ENCODE results near the gene ZNF653. TPM values are rescaled to one million over a fixed set of nuclear protein-coding genes. Genes with fewer than 3 reads are reported as not detected.
A peak's percentile ranks its signal among the peaks of the same experiment; 100 is the strongest.

ZNF653 gene
- total and polyA plus RNA-seq, 12 donors, result 2.3 to 7.8 (median 4.2) TPM

DNA sequence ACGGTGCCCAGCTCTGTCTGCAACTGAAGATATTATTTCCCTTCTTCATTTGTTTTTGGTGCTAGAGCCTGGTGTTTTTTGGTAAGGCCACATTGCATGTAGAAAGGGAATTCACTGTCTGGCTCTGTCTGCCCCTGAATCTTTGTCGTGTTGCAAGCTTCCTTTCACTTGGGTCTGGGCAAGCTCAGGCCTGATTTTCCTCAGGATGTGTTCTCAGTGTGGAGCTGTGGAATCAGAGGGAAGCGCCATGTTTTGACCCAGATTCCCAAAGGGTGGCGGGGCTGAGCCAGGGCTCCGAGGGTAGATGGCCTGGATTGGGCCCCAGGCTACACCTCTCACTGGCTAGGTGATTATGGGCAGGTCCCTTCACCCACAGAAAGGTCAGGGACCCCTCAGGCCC is 61.6 kb downstream of the ZNF653 start:
- Histone ChIP-seq H3K4me1 (peaks cover 0 to 15% (median 0%) of the 10 kb centered on the region in 9 donors), H3K36me3 (peaks cover 0 to 100% (median 54%) of the 10 kb centered on the region in 9 donors), H3K4me3 (no peak overlapping the region), H3K27me3 (no peaks in the 10 kb centered on the region), H3K27ac (peak overlapping the region in 6 of 10 donors; percentile 6 to 52 (median 26)), H3K9me3 (no peaks in the 10 kb centered on the region)
- DNase-seq (no peak), ATAC-seq (peak in 1 of 8 donors; percentile 17)
- intact Hi-C loops (cut with DNase I), result loop anchor here in 3 of 10 donors (5.0 to 10.0 kb wide), 2 partner anchors 149 to 152 kb away; partner anchors contain the start of gene TSPAN16 (in 2 of the 3)
- TF ChIP-seq CTCF (IDR thresholded peaks at IDR 0.05), result no peak
- WGBS, 2 donors, result 71 to 74% methylated on average over 5 of the region's 5 CpGs

GRCh38 chr19:11437955-11438354 is 67.7 kb downstream of the ZNF653 start:
- no peaks in the 10 kb centered on the region for H3K9me3 ChIP-seq
- no peak overlapping the region for H3K4me3 ChIP-seq
- H3K4me1 ChIP-seq, result peaks cover 8 to 23% (median 20%) of the 10 kb centered on the region in 9 donors
- intact Hi-C loops (cut with DNase I), result loop anchor here in 7 of 10 donors (5.0 to 10.0 kb wide), 4 partner anchors 53 to 146 kb away; partner anchors contain the start of genes EPOR (in 6 of the 7) and TSPAN16 (in 1 of the 7)
- H3K36me3 ChIP-seq, result peaks cover 0 to 67% (median 48%) of the 10 kb centered on the region in 9 donors
- TF ChIP-seq CTCF (IDR thresholded peaks at IDR 0.05), result no peak
- no peak overlapping the region for H3K27ac ChIP-seq
- ATAC-seq, result no peak
- no peak for DNase-seq
- whole genome bisulfite sequencing, 2 donors, result 93 to 97% methylated on average over 9 of the region's 9 CpGs
- H3K27me3 ChIP-seq, result no peaks in the 10 kb centered on the region

DNA sequence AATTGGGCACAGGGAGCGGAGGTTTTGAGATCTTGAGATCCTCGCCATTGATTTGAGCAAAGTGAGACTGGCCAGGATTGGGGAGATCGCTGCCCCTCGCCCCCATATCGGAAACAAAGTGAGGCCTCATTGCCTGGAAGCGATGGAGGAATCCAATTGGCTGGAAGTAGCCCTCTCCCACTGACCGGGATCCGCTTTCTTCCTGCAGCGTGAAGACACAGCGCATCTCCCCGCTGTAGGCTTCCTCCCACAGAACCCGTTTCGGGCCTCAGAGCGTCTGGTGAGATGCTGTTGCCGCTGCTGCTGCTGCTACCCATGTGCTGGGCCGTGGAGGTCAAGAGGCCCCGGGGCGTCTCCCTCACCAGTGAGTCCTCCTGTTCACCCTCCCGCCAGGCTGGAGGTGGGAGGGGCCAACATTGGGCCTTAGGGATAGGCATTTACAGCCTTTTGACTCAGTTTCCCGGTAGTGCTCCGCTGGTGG is 69.8 kb downstream of the ZNF653 start:
- WGBS, 2 donors, result 4% methylated on average over 21 of the region's 21 CpGs
- H3K27ac ChIP-seq, result peak overlapping the region in 9 of 10 donors; percentile 70 to 86 (median 78)
- intact Hi-C loops (cut with DNase I), result loop anchor here in 8 of 10 donors (1.0 to 10.0 kb wide), 6 partner anchors 46 to 144 kb away; partner anchors contain the start of genes EPOR (in 6 of the 8), SWSAP1 (in 1 of the 8) and TSPAN16 (in 1 of the 8)
- TF ChIP-seq CTCF (IDR thresholded peaks at IDR 0.05), result no peak
- no peaks in the 10 kb centered on the region for H3K27me3 ChIP-seq
- peaks cover 0 to 47% (median 29%) of the 10 kb centered on the region in 9 donors for H3K36me3 ChIP-seq
- H3K4me1 ChIP-seq, result peaks cover 8 to 23% (median 20%) of the 10 kb centered on the region in 9 donors
- H3K4me3 ChIP-seq, result peak overlapping the region; percentile 50 to 87 (median 78)
- no peak for DNase-seq
- no peak for ATAC-seq
- H3K9me3 ChIP-seq, result no peaks in the 10 kb centered on the region

DNA sequence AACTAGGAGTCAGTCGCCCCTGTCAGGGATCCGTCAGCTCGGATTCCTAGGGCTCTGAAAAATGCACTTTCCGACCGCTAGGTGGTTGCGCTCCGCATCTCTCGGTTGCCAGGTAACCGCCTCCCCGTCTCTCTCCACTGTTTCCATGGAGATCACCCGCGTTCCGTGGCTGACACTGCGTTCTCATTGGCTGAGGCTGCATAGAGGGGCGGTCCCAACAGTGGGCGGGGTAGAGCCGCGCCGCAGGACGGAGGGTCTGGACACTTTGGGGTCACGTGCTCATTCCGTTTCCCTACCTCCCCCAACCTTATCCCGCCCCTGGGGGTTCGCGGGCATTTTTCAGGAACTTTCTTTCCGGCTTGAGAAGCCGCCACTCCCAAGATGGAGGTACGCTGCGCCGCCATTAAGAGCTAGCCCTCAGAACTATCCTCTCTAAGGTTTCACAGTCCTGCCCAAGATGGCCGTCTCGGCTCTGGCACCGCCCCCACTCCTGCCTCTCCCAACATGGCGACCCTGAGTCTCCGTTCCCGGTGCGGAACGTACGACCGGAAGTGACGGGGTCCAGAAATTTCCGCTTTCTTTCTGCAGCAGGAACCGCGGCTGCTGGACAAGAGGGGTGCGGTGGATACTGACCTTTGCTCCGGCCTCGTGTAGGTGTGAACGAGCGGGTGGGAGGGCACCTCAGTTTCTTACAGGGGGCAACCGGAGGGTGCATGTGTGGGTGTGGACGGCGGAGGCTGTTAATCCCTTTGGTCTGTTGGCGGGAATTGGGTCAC is 70.4 kb downstream of the ZNF653 start, which contains the start of the genes ODAD3 and PRKCSH:
ODAD3 (minus strand) TSS at position 65 of the 776 bp plus-strand sequence. CDS start 105 bp downstream, outside the sequence.
PRKCSH (plus strand) TSS at position 579 of the 776 bp plus-strand sequence. CDS start 483 bp downstream, outside the sequence.
- DNase-seq (peak; percentile 98 to 99), ATAC-seq (peak; percentile 98 to 99 (median 98))
- 0% methylated on average over 53 of the region's 53 CpGs for WGBS, 2 donors
- peaks cover 0 to 40% (median 23%) of the 10 kb centered on the region in 9 donors for H3K36me3 ChIP-seq
- H3K27ac ChIP-seq, result peak within 1 kb of the TSS; percentile 53 to 86 (median 80)
- peak within 1 kb of the TSS; percentile 50 to 87 (median 78) for H3K4me3 ChIP-seq
- H3K4me1 ChIP-seq, result peaks cover 8 to 23% (median 20%) of the 10 kb centered on the region in 9 donors
- H3K9me3 ChIP-seq, result no peaks in the 10 kb centered on the region
- intact Hi-C loops (cut with DNase I), result loop anchor here in 8 of 10 donors (1.0 to 10.0 kb wide), 6 partner anchors 47 to 143 kb away; partner anchors contain the start of genes EPOR (in 6 of the 8), SWSAP1 (in 1 of the 8) and TSPAN16 (in 1 of the 8)
- TF ChIP-seq CTCF (IDR thresholded peaks at IDR 0.05), result peak; percentile 60 to 95 (median 89)
- no peaks in the 10 kb centered on the region for H3K27me3 ChIP-seq
